D721Med (cell line): Measurements from ENCODE around the gene LRRC8E.
"Not testable (repeated sequence)": the region's sequence is repeated elsewhere in the genome, so short reads cannot be mapped to it uniquely, and the experiment has no call there.

Experiments used
- DNase-seq: peaks from one replicate; pipeline ENCODE4 v3.0.0; 2011; ENCODE audit warnings: low spot score; ENCODE audit not compliant: insufficient read length
- FAIRE-seq: peaks from 2 replicates; lab custom pipeline; 2011; peaks lifted over from hg19 to GRCh38; lab: Jason Lieb, UNC
- TF ChIP-seq, protein P1 (sequence below): IDR thresholded peaks from 2 replicates; pipeline ENCODE4 v1.5.1; 2012; ENCODE audit warnings: mild to moderate bottlenecking, control low read depth; ENCODE audit not compliant: insufficient read depth; ENCODE audit errors: missing control alignments

LRRC8E gene

DNA sequence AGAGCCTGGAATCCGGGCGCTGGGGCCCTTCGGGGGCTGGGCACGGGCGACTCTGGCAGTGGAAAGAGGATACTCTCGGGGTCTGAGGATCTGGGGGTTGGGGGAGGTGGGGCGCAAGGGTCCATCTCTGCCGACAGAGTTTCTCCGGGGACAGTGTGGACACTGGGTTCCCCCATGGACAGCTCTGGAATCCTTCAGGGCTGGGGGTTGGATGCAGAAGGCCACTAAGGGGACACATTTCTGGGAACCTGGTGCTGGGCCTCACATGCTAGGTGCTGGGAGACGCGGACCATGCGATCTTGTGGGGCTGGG, 28.6 kb downstream of the LRRC8E start:
- TF ChIP-seq, protein P1, sequence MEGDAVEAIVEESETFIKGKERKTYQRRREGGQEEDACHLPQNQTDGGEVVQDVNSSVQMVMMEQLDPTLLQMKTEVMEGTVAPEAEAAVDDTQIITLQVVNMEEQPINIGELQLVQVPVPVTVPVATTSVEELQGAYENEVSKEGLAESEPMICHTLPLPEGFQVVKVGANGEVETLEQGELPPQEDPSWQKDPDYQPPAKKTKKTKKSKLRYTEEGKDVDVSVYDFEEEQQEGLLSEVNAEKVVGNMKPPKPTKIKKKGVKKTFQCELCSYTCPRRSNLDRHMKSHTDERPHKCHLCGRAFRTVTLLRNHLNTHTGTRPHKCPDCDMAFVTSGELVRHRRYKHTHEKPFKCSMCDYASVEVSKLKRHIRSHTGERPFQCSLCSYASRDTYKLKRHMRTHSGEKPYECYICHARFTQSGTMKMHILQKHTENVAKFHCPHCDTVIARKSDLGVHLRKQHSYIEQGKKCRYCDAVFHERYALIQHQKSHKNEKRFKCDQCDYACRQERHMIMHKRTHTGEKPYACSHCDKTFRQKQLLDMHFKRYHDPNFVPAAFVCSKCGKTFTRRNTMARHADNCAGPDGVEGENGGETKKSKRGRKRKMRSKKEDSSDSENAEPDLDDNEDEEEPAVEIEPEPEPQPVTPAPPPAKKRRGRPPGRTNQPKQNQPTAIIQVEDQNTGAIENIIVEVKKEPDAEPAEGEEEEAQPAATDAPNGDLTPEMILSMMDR, result no peak
- DNase-seq (no peak), FAIRE-seq (no peak)

- FAIRE-seq (no peak), DNase-seq (no peak)
- TF ChIP-seq, protein P1, result peak; percentile 1
Measured at GRCh38 chr19:7917267-7918061, 29.2 kb downstream of the LRRC8E start.

DNA sequence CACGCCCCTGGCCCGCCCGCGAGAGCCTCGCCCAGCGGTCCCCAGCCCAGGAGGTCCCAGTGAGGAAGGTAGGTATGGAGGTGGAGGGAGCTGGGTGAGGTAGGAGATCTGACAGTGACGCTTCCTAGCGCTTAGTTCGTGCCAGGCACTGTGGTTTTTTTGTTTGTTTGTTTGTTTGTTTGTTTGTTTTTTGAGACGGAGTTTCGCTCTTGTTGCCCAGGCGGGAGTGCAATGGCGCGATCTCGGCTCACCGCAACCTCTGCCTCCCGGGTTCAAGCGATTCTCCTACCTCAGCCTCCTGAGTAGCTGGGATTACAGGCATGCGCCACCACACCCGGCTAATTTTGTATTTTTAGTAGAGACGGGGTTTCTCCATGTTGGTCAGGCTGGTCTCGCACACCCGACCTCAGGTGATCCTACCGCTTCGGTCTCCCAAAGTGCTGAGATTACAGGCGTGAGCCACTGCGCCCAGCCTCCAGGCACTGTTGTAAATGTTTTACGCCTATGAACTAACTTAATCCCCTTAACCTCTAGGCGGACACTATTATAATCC, 29.8 kb downstream of the LRRC8E start:
- DNase-seq, FAIRE-seq: not testable (repeated sequence)

DNA sequence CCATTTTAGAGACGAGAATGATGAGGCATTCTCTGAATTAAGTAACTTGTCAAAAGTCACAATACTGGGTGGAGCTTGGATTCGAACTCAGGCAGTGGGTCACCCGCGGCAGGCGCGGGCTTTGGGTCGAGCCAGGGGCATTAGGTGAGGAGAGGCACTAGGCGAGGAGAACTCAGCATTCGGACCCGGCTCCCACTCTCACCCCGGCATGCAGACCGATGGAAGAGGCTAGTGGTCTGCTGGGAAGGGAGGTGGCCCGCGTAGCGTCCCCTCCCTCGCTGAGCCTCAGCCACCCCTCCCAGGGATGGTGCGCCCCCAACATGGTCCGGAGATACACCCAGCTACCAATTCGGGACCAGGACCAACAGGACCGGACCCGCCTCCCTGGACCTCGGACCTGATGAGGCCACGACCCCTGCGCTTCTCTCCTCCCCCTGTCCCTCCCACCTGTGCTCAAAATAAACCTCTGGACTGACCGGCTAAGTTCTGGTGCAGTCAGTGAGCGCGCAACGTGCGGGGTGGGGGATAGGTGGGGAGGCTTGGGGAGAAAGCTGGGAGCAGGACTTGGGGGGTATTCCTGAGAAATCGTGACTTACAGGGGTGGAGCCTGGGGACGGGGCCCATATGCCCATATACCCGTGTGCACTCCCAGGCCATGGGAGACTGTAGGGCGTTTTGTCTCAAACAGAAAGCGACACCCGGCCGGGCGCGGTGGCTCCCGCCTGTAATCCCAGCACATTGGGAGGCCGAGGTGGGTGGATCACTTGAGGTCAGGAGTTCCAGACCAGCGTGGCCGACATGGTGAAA, 30.5 kb downstream of the LRRC8E start:
- no peak for FAIRE-seq

DNA sequence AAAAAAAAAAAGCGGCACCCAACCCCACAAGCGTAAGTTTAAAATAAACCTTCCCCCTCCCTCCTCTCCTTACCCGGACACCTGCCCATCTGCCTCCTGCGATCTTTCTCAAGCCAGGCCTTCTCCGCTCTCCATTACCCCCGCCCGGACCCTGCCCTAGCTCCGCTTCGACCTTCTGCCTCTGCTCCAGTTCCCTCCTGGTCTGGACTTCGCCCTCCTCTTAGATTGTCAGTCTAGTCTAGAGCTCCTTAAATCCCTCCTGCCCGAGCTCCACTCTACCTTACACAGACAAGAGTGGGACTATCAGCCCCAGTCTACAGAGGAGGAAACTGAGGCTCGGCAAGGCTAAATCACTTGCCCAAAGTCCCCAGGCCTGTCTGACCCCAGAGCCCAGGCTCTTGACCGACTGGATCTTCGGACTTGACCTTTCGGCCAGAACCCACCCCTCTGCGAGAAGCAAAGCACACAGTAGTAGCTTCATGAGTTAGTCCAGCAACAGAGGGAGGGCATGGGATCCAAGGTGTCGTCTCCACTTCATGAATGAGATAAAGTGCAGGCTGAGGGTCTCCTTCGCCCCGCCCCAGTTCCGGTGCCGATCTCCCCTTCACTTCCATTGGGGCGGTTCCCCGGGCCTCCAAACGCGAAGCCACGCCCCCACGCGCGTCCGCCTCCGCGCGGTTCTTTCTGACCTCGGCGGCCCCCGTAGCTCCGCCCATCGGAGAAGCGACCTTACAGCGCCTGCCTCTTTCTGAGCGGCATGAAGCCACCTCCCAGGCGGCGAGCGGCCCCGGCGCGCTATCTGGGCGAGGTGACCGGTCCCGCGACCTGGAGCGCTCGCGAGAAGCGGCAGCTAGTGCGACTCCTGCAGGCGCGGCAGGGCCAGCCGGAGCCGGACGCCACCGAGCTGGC, 31.6 kb downstream of the LRRC8E start, which contains the start of gene SNAPC2:
TSS of gene SNAPC2 (plus strand) at position 729 of the 909 bp plus-strand sequence. CDS start at position 758, 29 bp downstream.
- FAIRE-seq, result no peak
- TF ChIP-seq, protein P1, result no peak

More for the DNA sequence above, 30.5 kb downstream of the LRRC8E start:
- TF ChIP-seq, protein P1, result no peak
- DNase-seq, result no peak

DNA sequence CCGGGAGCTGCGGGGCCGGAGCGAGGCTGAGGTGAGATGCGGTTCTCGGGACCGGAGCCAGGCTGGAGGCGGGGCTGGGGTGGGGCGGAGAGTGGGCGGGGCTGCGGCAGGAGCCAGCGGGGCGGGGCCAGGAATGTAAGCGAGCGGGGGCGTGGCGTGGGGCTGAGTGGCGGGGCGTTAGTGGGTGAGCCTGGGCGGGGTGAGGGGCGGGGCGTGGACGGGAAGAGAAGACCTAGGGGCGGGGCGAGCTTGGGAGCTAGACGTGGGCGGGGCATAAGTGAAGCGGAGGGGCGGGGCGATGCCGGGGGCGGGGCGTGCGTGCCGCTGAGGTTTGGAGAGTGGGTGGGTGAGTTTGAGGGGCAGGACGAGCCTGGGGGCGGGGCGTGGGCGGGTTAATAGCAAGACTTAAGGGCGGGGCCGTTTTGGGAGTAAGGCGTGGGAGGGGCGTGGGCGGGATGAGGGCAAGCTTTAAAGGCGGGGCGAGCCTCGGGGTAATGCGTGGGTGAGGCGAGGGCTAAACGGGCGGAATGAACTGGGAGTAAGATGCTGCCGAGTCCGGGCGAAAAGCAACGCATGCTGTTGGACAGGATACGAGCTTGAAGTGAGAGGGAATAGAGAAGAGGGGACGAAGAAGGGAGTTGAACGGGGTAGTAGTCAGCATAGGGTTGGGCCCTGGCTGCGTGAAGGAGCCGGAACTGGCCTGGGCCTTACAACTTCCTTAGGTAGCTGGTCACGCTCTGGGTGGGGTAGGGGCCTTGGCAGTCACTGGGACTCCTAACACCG, 32.4 kb downstream of the LRRC8E start:
- DNase-seq, result peak; percentile 83
- no peak for FAIRE-seq
- TF ChIP-seq, protein P1, result no peak

More for the DNA sequence above, 31.6 kb downstream of the LRRC8E start, which contains the start of gene SNAPC2:
- peak; percentile 76 for DNase-seq
